Effector memory CD8-positive, alpha-beta T cell (primary cell): Measurements from ENCODE around the gene CCDC172.

Experiments used
- ATAC-seq: fragments of 150-1000 bp; cut with Tn5 transposase; replicated peaks from 2 replicates; pipeline ENCODE4 v1.10.0; 2021; ENCODE audit warnings: mild to moderate bottlenecking, moderate library complexity
- DNase-seq, 3 experiments: peaks; one replicate each; pipeline ENCODE4 v3.0.0; 2021
- H3K27ac Mint-ChIP-seq, 2 donors: one replicate each; pipeline ENCODE4 v1.8.0; 2022; ENCODE audit warnings: mild to moderate bottlenecking in 2 of 2, mixed read lengths in 2 of 2, moderate library complexity in 2 of 2
- H3K27me3 Mint-ChIP-seq, 2 donors: one replicate each; pipeline ENCODE4 v1.8.0; 2022; ENCODE audit warnings: mixed read lengths in 2 of 2
- H3K36me3 Mint-ChIP-seq: one replicate; pipeline ENCODE4 v1.8.0; 2022; ENCODE audit warnings: mild to moderate bottlenecking, moderate library complexity, mixed read lengths; ENCODE audit not compliant: insufficient read depth
- H3K4me1 Mint-ChIP-seq, 2 donors: one replicate each; pipeline ENCODE4 v1.8.0; 2022; ENCODE audit warnings: low read depth in 2 of 2, mixed read lengths in 2 of 2
- H3K4me3 Mint-ChIP-seq, 2 donors: one replicate each; pipeline ENCODE4 v1.8.0; 2022; ENCODE audit warnings: mild to moderate bottlenecking in 2 of 2, mixed read lengths in 2 of 2, moderate library complexity in 2 of 2
- H3K9me3 Mint-ChIP-seq, 2 donors: one replicate each; pipeline ENCODE4 v1.8.0; 2022; ENCODE audit warnings: mixed read lengths in 2 of 2
- total RNA-seq, 9 experiments: gene quantifications; one replicate each; lab custom pipeline; 2026; lab: John Stamatoyannopoulos, UW

Gene CCDC172
- total RNA-seq: 0 reads per million in 9 experiments

DNA sequence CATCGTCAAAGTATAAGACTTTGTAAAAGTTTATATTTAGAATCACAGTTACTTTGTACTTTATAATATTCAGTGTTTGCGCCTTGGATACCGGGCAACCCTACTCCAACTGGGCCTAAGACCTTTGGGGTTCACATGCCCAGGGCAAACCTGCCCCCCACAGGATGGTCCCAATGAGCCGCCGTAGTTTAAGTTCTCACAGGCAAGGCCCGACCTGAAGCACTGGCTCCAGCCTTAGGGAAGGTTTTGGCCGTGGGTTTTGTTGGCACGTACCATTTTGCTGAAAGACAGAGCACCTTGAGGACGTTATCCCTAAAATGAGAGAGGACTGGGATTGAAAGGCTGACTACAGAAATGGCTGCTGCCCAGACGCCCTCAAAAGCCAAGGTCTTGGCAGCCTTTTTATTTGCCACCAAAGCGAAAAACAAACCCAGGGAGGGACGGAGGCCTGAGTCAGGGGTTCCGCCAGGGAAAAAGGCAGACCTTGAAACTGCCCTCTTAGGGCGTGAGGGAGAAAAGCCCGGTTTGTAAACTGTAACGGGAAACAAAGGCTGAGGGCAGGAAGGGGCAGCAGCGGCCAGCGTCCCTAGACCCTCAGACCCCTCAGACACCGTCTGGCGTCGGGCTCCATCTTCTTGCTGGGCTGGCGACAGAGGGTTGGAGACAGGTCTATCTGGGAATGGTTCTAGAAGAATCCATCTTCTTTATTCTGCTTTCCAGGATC is at the start of gene CCDC172:
TSS of gene CCDC172 (plus strand) at position 222 of the 724 bp plus-strand sequence. CDS start 564 bp downstream, outside the sequence.
- no peak for ATAC-seq
- no peak within 1 kb of the TSS for H3K27ac Mint-ChIP-seq

DNA sequence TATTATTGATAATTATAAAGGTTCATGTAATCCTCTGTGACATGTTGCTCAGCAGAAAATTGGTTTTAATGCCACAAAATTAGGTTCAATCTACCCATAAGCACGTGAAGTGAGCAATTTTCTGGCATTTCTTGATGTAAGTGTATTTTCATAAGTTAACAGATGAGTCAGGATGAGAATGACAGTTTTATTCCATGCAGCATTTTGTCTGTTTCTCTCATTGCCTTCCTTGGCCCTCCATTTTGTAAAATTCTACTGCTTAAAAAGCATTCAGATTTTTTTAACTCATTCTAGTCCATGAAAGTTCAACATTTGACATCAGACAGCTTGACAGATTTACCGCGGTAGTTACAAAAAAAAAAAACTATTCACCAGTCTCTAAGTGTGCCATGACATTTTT is 47.3 kb upstream of the CCDC172 start:
- Mint-ChIP-seq H3K36me3 (peaks cover 3% of the 10 kb centered on the region), H3K9me3 (peaks cover 5 to 7% of the 10 kb centered on the region in 2 donors)

More for the DNA sequence above, at the start of gene CCDC172:
- no peaks in the 10 kb centered on the region for H3K4me1 Mint-ChIP-seq
- no peak for DNase-seq
- H3K27me3 Mint-ChIP-seq: no peaks in the 10 kb centered on the region
- no peak within 1 kb of the TSS for H3K4me3 Mint-ChIP-seq
- H3K9me3 Mint-ChIP-seq: peaks cover 0 to 2% of the 10 kb centered on the region in 2 donors
- H3K36me3 Mint-ChIP-seq: no peaks in the 10 kb centered on the region

GRCh38 chr10:116278846-116279245 is 45.4 kb upstream of the CCDC172 start:
- Mint-ChIP-seq H3K27ac (no peak overlapping the region), H3K4me3 (no peak overlapping the region), H3K27me3 (peaks cover 13 to 14% of the 10 kb centered on the region in 2 donors), H3K36me3 (peaks cover 3% of the 10 kb centered on the region), H3K4me1 (no peaks in the 10 kb centered on the region), H3K9me3 (peaks cover 3 to 7% of the 10 kb centered on the region in 2 donors)
- no peak for DNase-seq
- ATAC-seq: no peak

More for the DNA sequence above, 47.3 kb upstream of the CCDC172 start:
- no peak overlapping the region for H3K4me3 Mint-ChIP-seq
- H3K4me1 Mint-ChIP-seq: no peaks in the 10 kb centered on the region
- no peak overlapping the region for H3K27ac Mint-ChIP-seq
- DNase-seq (no peak), ATAC-seq (no peak)
- H3K27me3 Mint-ChIP-seq: peaks cover 20 to 22% of the 10 kb centered on the region in 2 donors

DNA sequence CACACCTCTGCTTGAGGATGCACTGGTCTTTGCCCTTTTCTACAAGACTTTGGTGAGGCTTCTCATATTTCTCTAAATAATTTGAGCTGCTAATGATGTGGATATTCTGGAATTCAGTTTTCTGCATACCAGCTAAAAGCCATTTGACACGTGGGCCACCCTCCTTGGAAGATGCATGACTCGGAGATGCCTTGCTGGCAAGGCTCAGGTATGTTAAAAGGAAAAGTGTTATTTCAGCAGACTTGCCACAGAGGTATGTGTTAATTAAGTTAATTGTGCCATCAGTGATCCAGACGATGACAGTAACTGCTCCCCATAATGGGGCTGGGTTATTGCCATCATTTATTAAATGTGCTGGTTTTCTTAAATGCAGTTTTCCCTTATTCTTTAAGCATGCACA is 42.5 kb upstream of the CCDC172 start:
- H3K27ac Mint-ChIP-seq: no peak overlapping the region
- peaks cover 2 to 7% of the 10 kb centered on the region in 2 donors for H3K9me3 Mint-ChIP-seq
- ATAC-seq: no peak
- H3K4me1 Mint-ChIP-seq: no peaks in the 10 kb centered on the region
- H3K27me3 Mint-ChIP-seq: no peaks in the 10 kb centered on the region
- no peaks in the 10 kb centered on the region for H3K36me3 Mint-ChIP-seq
- no peak overlapping the region for H3K4me3 Mint-ChIP-seq
- DNase-seq: no peak

- Mint-ChIP-seq H3K36me3 (no peaks in the 10 kb centered on the region), H3K4me1 (no peaks in the 10 kb centered on the region), H3K27me3 (no peaks in the 10 kb centered on the region), H3K9me3 (peaks cover 0 to 14% of the 10 kb centered on the region in 2 donors), H3K27ac (no peak overlapping the region), H3K4me3 (no peak overlapping the region)
- DNase-seq (no peak), ATAC-seq (no peak)
Measured at GRCh38 chr10:116286626-116287200, 37.5 kb upstream of the CCDC172 start.

- no peak overlapping the region for H3K27ac Mint-ChIP-seq
- H3K27me3 Mint-ChIP-seq: no peaks in the 10 kb centered on the region
- no peak overlapping the region for H3K4me3 Mint-ChIP-seq
- no peaks in the 10 kb centered on the region for H3K36me3 Mint-ChIP-seq
- peaks cover 0 to 14% of the 10 kb centered on the region in 2 donors for H3K9me3 Mint-ChIP-seq
- ATAC-seq (no peak), DNase-seq (no peak)
- no peaks in the 10 kb centered on the region for H3K4me1 Mint-ChIP-seq
Measured at GRCh38 chr10:116287906-116288501, 36.2 kb upstream of the CCDC172 start.

- no peaks in the 10 kb centered on the region for H3K36me3 Mint-ChIP-seq
- no peaks in the 10 kb centered on the region for H3K27me3 Mint-ChIP-seq
- H3K27ac Mint-ChIP-seq: no peak overlapping the region
- no peak for DNase-seq
- no peak overlapping the region for H3K4me3 Mint-ChIP-seq
- H3K9me3 Mint-ChIP-seq: peaks cover 0 to 7% of the 10 kb centered on the region in 2 donors
- no peak for ATAC-seq
- no peaks in the 10 kb centered on the region for H3K4me1 Mint-ChIP-seq
Measured at GRCh38 chr10:116289652-116290051, 34.6 kb upstream of the CCDC172 start.

DNA sequence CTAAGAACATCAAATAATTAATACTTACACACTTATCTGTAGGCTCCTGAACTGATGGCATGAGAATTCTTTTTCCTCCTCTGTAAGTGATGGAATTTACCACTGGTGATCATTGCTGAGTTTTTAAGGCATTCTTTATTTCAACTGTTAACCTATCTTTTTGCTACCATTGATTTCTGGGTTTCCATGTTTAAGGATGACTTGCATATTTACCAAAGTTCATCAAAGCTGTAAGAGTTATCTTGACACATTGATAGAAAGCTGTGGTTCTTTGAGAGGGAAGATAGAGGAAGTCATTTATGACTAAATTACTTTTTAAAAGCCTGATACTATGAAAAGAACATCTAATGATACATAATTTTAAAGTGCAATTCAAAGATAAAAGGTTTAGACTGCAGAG is 31.8 kb upstream of the CCDC172 start:
- no peak overlapping the region for H3K4me3 Mint-ChIP-seq
- no peaks in the 10 kb centered on the region for H3K4me1 Mint-ChIP-seq
- ATAC-seq: no peak
- no peaks in the 10 kb centered on the region for H3K36me3 Mint-ChIP-seq
- no peak for DNase-seq
- H3K27ac Mint-ChIP-seq: no peak overlapping the region
- H3K27me3 Mint-ChIP-seq: no peaks in the 10 kb centered on the region
- H3K9me3 Mint-ChIP-seq: peaks cover 2 to 17% of the 10 kb centered on the region in 2 donors

DNA sequence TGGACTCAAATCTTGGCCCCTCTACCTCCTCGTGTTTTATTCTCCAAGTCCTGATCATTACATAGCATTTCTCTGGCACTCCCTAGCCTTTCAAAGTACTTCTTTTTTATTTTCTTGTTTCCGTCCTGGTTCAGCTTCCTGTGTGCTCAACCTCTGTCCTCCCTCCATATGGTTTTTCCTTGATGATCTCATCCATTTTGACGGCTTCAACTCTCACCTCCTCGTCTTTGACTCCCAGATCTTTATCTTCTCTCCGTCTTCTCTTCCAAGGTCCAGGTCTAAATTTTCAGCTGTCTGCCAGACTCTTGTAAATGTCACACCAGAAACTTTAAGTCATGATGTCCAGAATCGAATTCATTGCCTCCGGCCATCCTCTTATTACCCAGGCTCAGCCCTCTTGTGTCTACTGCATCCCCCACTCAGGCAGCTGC is 27.9 kb upstream of the CCDC172 start:
- H3K27ac Mint-ChIP-seq: no peak overlapping the region
- no peak overlapping the region for H3K4me3 Mint-ChIP-seq

DNA sequence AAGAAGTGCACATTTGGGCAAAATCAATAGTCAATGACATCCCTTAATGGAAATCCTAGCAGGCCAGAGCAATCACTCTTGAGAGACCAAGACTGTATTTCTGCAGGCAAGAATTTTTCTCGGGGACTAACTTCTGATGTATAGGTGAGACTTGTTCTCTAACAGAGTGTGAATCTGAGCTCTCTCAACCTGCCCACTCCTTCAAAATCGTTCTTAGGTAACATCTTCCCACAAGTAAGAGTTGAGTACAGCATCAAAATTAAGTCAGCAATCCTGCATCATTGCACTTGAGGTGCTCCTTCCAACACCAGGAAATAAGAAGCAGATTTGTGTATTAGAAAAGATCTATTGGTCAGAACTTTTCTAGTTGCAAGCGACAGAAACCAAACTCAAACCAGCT is 25.7 kb upstream of the CCDC172 start:
- ATAC-seq (no peak), DNase-seq (no peak)
- Mint-ChIP-seq H3K27ac (no peak overlapping the region), H3K36me3 (no peaks in the 10 kb centered on the region), H3K27me3 (no peaks in the 10 kb centered on the region), H3K9me3 (peaks cover 7 to 10% of the 10 kb centered on the region in 2 donors), H3K4me3 (no peak overlapping the region), H3K4me1 (no peaks in the 10 kb centered on the region)

More for the DNA sequence above, 27.9 kb upstream of the CCDC172 start:
- ATAC-seq (no peak), DNase-seq (no peak)
- H3K27me3 Mint-ChIP-seq: no peaks in the 10 kb centered on the region
- H3K9me3 Mint-ChIP-seq: peaks cover 7 to 10% of the 10 kb centered on the region in 2 donors
- no peaks in the 10 kb centered on the region for H3K4me1 Mint-ChIP-seq
- no peaks in the 10 kb centered on the region for H3K36me3 Mint-ChIP-seq

GRCh38 chr10:116300542-116300941 is 23.7 kb upstream of the CCDC172 start:
- no peaks in the 10 kb centered on the region for H3K4me1 Mint-ChIP-seq
- no peak overlapping the region for H3K4me3 Mint-ChIP-seq
- H3K9me3 Mint-ChIP-seq: peaks cover 7 to 18% of the 10 kb centered on the region in 2 donors
- DNase-seq: no peak
- ATAC-seq: no peak
- no peaks in the 10 kb centered on the region for H3K27me3 Mint-ChIP-seq
- H3K36me3 Mint-ChIP-seq: no peaks in the 10 kb centered on the region
- H3K27ac Mint-ChIP-seq: no peak overlapping the region

- no peak for ATAC-seq
- Mint-ChIP-seq H3K27ac (no peak overlapping the region), H3K4me3 (no peak overlapping the region), H3K36me3 (no peaks in the 10 kb centered on the region), H3K27me3 (no peaks in the 10 kb centered on the region), H3K9me3 (peaks cover 2 to 8% of the 10 kb centered on the region in 2 donors), H3K4me1 (no peaks in the 10 kb centered on the region)
- no peak for DNase-seq
Measured at GRCh38 chr10:116304923-116305322, 19.3 kb upstream of the CCDC172 start.

- Mint-ChIP-seq H3K4me1 (no peaks in the 10 kb centered on the region), H3K27me3 (no peaks in the 10 kb centered on the region), H3K4me3 (no peak overlapping the region), H3K27ac (no peak overlapping the region), H3K9me3 (peaks cover 3 to 15% of the 10 kb centered on the region in 2 donors), H3K36me3 (no peaks in the 10 kb centered on the region)
- DNase-seq (no peak), ATAC-seq (no peak)
Measured at GRCh38 chr10:116306847-116307246, 17.4 kb upstream of the CCDC172 start.

DNA sequence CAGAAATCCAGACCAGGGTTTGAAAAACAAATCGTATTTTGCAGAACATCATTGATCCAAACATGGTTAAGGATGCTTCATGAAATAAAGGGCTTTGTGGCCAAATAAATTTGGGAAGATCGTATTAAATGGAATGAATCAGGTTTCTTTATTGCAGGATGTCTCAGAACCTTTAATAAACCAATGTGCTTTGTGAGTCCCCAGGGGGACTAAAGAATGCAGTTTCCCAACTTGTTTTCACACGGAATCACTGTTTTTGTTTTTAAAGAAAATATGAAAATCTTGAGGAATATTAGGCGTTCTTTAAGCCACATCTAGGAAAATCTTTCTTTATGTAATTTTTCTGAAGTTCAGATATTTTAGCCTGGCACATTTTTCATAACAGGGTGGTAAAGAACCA is 16.8 kb upstream of the CCDC172 start:
- no peaks in the 10 kb centered on the region for H3K27me3 Mint-ChIP-seq
- H3K4me1 Mint-ChIP-seq: no peaks in the 10 kb centered on the region
- H3K36me3 Mint-ChIP-seq: no peaks in the 10 kb centered on the region
- H3K9me3 Mint-ChIP-seq: peaks cover 3 to 15% of the 10 kb centered on the region in 2 donors
- DNase-seq (no peak), ATAC-seq (no peak)
- no peak overlapping the region for H3K4me3 Mint-ChIP-seq
- no peak overlapping the region for H3K27ac Mint-ChIP-seq
